Measurements from ENCODE around the gene MS4A1. TPM values are rescaled to one million over a fixed set of nuclear protein-coding genes. Genes with fewer than 3 reads are reported as not detected.
A peak's percentile ranks its signal among the peaks of the same experiment; 100 is the strongest.
"Not testable (repeated sequence)": the region's sequence is repeated elsewhere in the genome, so short reads cannot be mapped to it uniquely, and the experiment has no call there.

The MS4A1 gene
- polyA plus RNA-seq (ENCODE audit: insufficient read length in 3 of 3) = under 1 TPM; 0.31 to 0.54 (median 0.50) TPM
- long read RNA-seq, donor 1 = 0 reads
- long read RNA-seq, donor 2, partial matches to known transcripts = 0 of 1 reads
- long read RNA-seq, donor 2, other reads (novel, unspliced or antisense) = 0 of 1 reads
- long read RNA-seq, donor 3 = 0 reads
- long read RNA-seq, donor 4 = 0 reads
- long read RNA-seq, donor 5 = 0 reads
- long read RNA-seq, donor 6 = 0 reads
- long read RNA-seq, donor 7 = 0 reads
- long read RNA-seq, donor 8 = 0 reads
- long read RNA-seq, donor 9 = 0 reads
- long read RNA-seq, donor 10 = 0 reads
- long read RNA-seq, donor 11 = 0 reads
- long read RNA-seq, donor 12 = 0 reads
- long read RNA-seq, donor 13 = 0 reads
- long read RNA-seq, donor 14, partial matches to known transcripts = 0 of 1 reads
- long read RNA-seq, donor 14, other reads (novel, unspliced or antisense) = 0 of 1 reads
- long read RNA-seq, donor 15, partial matches to known transcripts = 0 of 1 reads
- long read RNA-seq, donor 15, other reads (novel, unspliced or antisense) = 0 of 1 reads
- long read RNA-seq, donor 16 = 0 reads

DNA sequence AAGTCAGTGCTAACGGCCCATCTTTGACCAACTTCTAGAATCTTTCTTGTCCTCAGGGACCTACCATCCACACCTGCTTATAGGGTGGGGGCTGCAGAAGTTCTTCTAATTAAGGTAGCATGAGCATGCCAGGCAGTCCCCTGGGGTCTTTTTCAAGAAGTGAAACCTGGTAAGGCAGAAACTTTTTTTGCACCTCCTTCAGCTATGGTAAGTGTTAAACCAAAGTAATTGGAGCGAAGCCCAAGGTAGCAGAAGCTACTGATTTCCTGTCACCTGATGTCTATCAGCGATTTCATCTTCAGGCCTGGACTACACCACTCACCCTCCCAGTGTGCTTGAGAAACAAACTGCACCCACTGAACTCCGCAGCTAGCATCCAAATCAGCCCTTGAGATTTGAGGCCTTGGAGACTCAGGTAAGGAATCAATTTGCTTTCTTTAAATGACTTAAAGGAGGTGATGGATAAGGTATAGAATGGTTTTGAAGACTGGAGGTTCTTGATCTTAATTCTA is at the start of gene MS4A1:
Gene MS4A1 (plus strand): TSS at position 317 of the 512 bp plus-strand sequence. CDS start 6,528 bp downstream, outside the sequence.
- no peak for DNase-seq (ENCODE audit: extremely low read depth in 1 of 11, low read depth in 9 of 11, low spot score in 4 of 11)

DNA sequence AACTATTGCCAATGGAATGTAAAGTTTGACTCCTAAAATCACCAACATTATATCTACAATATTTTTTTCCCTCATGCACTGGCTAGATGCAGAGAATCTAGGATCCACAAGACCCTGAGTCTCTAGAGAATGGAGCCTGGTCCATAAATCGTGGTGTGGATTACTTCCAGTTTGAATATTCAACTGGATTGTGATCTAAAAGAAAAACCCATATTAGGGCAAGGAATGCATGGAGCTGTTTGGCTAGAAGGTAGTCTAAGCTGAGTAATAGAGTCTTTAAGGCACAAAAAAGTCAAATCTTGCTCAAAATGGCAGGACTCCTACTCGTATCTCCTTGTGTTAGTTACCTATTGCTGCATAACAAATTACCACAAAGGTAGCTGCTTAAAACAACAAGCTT is 35.6 kb upstream of the MS4A1 start:
- no peak for DNase-seq (ENCODE audit: extremely low read depth in 1 of 11, low read depth in 9 of 11, low spot score in 4 of 11)

DNA sequence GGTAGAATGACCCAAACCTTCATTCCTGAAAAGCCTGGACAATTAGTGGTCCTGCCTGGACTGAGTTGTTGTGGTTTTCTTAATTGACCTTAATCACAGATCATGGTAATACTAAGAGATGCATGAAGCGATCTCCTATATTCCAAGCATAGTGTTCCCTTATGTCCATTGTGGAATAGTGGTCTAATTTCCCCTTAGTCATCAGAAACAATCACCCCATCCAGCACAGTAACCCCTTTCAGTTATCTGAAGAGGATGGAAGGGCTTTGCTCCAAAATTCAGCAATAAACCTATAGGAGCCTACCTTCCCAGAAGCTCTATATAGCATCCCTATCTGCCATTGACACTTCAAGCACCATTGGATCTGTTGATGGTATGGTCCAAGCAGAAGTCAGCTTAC is 33.0 kb upstream of the MS4A1 start:
- DNase-seq (ENCODE audit: extremely low read depth in 1 of 11, low read depth in 9 of 11, low spot score in 4 of 11) = no peak

DNA sequence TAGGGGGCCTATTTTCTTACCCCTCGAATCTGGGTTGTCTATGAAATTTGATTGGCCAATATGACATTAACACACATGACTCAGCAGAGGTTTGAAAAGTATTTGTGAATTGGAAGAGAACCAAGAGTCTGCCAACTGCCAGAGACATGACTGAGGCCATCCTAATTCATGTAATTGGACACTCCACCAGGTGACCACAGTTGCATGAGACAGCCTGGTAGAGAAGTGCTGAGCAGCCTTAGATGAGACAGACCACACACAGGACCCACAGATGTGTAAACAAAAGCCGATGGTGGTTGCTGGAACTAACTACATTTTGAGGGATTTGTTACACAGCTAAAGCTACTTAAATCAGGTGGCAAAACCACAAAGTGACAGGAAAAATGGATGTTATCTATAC is 27.1 kb upstream of the MS4A1 start:
- DNase-seq (ENCODE audit: extremely low read depth in 1 of 11, low read depth in 9 of 11, low spot score in 4 of 11) = no peak

DNA sequence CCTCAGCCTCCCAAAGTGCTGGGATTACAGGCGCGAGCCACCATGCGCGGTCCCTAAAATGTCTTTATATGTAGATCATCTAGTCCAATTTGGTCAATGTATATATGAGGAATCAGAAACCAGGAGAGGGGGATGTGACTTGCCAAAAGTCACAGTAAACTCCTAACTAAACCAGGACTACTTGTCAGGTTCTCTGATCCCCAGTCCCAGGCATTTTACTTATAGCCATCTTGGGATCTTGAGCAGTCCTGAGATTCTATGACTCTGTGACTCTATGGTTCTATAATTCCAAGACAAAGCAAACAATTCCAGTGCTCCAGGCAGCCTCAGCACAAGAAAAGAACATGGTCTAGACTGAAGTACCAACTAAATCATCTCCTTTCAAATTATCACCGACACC is 26.4 kb upstream of the MS4A1 start, which contains the start of gene MS4A5:
Gene MS4A5 (plus strand): TSS at position 301 of the 400 bp plus-strand sequence. CDS start 103 bp downstream, outside the sequence.
- no peak for DNase-seq (ENCODE audit: extremely low read depth in 1 of 11, low read depth in 9 of 11, low spot score in 4 of 11)

DNA sequence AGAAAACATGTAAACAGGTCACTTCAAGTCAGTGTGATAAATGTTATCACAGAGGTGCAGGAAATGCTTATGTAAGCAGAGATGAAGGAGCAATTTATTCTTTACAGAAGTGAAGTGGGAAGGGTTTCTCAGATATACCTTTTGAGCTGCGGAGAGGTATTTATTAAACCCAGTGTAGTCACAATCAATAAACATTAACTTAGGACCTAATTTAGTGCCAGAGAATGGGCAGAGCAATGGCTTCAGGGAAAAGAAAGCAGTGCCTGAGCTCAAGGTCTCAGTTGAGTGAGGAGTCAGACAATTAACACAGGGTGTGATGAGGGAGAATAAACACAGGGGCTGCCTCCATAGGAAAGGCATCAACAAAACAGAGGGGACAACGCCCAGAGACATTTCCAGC is 24.4 kb upstream of the MS4A1 start:
- DNase-seq (ENCODE audit: extremely low read depth in 1 of 11, low read depth in 9 of 11, low spot score in 4 of 11) = peak in 2 of 11 donors; percentile 7 to 20

DNA sequence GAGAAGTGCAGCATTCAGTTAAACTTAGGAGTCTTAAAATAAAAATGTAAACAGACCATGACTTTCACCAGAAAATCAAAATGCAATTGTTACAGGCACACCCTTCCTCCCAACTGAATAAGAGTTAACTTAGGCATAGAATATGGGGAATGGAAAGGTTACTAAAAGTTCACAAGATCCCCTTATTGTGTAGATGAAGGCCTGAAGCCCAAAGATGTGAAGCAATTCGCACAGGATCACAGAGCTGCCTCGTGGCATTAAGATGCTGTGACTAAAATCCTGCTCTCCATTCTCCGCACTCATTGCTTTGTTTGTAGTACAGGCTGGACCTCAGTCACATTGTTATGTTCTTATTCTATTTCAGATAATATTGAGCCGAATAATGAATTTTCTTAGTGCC is 22.2 kb upstream of the MS4A1 start:
- no peak for DNase-seq (ENCODE audit: extremely low read depth in 1 of 11, low read depth in 9 of 11, low spot score in 4 of 11)

DNA sequence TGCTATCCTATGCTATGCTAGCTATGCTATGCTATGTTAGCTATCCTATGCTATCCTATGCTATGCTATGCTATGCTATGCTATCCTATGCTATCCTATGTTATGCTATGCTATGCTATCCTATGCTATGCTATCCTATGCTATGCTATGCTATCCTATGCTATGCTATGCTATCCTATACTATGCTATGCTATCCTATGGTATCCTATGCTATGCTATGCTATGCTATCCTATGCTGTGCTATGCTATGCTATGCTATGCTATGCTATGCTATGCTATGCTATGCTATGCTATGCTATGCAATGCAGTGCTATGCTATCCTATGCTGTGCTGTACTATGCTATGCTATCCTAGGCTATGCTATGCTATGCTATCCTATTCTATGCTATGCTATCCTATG is 8.6 kb upstream of the MS4A1 start:
- DNase-seq (ENCODE audit: extremely low read depth in 1 of 11, low read depth in 9 of 11, low spot score in 4 of 11) = no peak

DNA sequence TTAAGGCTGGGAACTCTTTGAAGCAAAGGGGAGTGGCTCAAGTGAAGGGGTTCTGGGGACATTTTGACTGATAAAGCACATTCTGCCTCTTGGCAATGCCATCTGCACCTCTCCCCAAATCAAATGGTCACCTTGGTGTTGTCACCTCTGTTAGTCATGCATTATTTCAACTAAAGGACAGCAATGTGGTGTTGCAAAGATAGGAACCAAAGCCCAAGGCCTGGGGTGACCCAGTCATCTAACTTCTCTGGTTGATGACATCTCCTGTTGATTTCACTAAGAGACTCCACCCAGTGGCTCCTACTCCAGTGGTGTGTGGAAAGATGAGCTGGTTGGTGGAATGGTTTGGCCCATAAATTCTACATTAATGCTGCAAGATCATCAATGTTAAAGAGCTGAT is 7.8 kb upstream of the MS4A1 start:
- no peak for DNase-seq (ENCODE audit: extremely low read depth in 1 of 11, low read depth in 9 of 11, low spot score in 4 of 11)

DNA sequence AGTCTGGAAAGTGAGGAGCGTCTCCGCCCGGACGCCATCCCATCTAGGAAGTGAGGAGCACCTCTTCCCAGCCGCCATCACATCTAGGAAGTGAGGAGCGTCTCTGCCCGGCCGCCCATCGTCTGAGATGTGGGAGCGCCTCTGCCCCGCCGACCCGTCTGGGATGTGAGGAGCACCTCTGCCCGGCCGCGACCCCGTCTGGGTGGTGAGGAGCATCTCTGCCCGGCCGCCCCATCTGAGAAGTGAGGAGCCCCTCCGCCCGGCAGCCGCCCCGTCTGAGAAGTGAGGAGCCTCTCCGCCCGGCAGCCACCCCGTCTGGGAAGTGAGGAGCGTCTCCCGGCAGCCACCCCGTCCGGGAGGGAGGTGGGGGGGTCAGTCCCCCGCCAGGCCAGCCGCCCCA is 4.5 kb upstream of the MS4A1 start:
- DNase-seq (ENCODE audit: extremely low read depth in 1 of 11, low read depth in 9 of 11, low spot score in 4 of 11) = not testable (repeated sequence)

DNA sequence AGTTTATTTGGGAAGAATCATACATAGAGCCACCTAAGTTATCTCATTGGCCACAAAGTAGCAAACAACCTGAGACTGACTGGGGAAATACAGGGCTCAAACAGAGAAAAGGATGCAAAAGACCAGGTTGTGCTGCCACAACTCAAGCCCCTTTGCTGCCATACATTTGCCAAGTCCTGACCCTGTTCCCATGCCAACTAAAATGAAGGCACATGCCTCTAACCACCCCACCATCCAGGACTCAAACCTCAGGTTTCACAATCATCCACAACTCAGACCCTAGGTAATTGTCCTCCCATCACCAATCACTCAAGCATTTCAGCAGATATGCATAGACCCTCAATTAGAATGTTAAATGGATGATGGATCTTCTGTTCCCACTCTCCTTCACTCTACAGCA is 1.4 kb upstream of the MS4A1 start:
- no peak for DNase-seq (ENCODE audit: extremely low read depth in 1 of 11, low read depth in 9 of 11, low spot score in 4 of 11)

DNA sequence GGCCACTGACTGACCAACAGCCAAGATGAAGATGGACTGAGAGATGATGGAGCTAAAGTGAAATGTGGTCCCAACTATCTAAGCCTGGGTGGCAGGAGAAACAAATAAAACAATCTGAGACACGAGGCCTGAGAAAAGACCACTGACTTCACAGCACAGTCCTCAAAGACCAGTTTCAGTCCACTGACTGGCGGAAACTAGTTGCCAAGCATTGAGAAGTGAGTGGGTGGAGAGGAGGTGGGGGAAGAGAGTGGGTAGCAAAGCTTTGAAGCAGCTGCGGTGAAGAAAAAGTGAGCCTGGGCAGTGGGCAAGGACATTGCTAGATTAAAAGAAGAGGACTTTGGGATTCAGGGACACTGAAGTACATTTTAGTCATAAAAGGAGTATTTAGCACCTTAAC is 1.9 kb downstream of the MS4A1 start:
- no peak for DNase-seq (ENCODE audit: extremely low read depth in 1 of 11, low read depth in 9 of 11, low spot score in 4 of 11)

DNA sequence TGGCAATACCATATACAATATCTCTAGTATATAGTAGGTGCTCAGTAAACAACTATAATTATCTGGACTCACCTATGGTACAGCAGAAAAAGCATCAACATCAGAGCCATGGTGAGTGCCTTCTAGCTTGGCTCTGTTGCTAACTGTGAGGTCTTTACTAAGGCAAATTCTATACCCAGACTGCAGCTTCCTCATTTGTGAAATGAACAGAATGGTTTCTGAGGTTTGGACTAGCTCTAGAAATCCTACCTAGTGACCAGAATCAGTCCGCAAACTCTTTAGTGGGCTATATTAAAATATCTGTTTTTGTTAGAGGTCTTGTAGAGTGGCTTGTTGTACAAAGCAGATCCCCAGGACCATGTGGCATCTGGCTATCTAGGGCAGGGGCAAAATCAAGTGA is 3.7 kb downstream of the MS4A1 start:
- DNase-seq (ENCODE audit: extremely low read depth in 1 of 11, low read depth in 9 of 11, low spot score in 4 of 11) = no peak

DNA sequence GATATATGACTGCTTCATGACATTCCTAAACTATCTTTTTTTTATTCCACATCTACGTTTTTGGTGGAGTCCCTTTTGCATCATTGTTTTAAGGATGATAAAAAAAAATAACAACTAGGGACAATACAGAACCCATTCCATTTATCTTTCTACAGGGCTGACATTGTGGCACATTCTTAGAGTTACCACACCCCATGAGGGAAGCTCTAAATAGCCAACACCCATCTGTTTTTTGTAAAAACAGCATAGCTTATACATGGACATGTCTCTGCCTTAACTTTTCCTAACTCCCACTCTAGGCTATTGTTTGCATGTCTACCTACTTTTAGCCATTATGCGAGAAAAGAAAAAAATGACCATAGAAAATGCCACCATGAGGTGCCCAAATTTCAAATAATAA is 13.2 kb downstream of the MS4A1 start:
- DNase-seq (ENCODE audit: extremely low read depth in 1 of 11, low read depth in 9 of 11, low spot score in 4 of 11) = no peak

DNA sequence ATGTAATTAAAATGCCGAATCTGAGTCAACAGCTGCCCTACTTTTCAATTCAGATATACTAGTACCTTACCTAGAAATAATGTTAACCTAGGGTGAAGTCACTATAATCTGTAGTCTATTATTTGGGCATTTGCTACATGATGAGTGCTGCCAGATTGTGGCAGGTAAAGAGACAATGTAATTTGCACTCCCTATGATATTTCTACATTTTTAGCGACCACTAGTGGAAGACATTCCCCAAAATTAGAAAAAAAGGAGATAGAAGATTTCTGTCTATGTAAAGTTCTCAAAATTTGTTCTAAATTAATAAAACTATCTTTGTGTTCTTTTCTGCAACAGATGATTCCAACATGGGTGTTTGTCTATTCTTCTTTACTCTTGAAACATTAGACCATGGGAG is 14.1 kb downstream of the MS4A1 start:
- no peak for DNase-seq (ENCODE audit: extremely low read depth in 1 of 11, low read depth in 9 of 11, low spot score in 4 of 11)

DNA sequence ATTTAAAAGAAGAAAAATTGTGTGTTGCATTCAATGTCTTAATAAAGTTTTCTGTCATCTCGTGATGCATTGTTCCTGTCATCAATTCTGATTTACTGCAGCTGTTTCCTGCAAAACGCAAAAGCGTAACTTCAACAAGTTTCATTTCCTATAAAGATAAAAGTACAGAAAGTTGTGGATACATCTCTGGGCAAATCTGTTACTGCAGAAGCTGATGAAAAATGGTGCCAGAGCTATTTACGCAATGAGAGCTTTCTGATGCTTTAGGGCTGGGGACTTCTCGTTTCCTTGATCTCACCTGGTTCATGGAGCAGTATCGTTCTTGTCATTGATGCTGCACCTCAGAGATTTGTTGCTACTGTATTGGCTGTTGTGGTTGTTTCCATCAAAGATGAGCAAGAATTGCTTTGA is 21.4 kb downstream of the MS4A1 start:
- DNase-seq (ENCODE audit: extremely low read depth in 1 of 11, low read depth in 9 of 11, low spot score in 4 of 11) = no peak

DNA sequence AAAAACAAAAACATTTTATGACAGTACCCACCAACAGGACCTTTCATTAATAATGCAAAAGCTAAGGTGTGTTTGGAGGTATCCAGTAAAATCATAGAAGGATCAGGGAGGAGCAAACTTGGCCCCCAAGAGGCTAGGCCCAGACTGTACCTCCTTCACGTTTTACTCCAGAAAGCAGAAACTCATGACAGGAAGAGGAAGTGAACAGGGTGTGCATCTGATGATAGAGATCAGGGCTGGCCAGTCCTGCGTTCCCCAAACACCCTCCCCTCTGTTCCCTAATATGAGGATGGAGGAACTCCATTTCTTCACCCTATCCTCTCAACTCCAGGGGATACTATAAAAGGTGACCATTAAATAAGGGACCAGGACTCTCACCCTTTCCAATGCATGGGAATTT is 26.7 kb downstream of the MS4A1 start:
- no peak for DNase-seq (ENCODE audit: extremely low read depth in 1 of 11, low read depth in 9 of 11, low spot score in 4 of 11)

DNA sequence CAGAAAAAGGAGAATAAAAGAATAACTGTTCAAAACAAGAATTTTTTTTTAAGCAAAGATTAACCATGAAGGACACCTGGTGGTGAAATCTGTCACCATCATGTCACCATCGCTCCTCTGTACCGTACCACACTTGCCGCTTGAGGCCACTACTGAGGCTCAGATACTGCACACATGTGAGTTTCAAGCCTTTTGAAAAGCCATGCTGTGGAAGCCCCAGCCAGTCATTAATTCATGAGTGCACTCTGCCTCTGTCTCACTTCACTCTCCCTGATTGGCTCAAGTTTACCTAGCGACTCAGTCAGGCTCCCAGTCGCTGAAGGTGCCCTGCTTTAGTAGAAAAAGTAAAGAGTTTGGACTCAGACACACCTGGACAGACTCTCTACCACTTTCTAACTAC is 30.3 kb downstream of the MS4A1 start:
- no peak for DNase-seq (ENCODE audit: extremely low read depth in 1 of 11, low read depth in 9 of 11, low spot score in 4 of 11)

DNA sequence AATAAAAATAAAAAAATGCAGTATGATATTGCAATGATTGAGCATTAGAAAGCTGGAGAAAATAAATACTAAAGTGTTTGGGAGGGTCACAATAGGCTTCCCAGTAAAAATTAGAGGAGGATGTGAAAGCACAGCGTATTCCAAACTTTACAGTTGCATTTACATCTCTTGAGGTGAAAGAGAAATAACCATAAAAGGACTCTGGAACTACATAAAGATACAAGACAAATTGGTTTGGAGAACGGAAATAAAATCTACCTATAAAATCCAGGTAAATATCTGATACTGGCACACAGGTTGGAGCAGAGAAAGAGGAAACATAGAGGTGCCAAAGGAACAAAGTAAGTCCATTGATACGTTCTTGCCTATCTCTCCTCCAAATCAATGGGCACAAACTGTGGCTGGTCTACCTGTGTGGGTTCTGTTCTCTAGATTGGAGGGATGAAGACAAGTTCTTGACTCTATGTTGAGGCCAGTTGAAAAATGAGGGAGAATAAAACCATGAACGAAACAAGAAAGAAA is 36.9 kb downstream of the MS4A1 start, which contains the start of gene MS4A12:
Gene MS4A12 (plus strand): TSS at position 291 of the 522 bp plus-strand sequence. CDS start 4,541 bp downstream, outside the sequence.
- no peak for DNase-seq (ENCODE audit: extremely low read depth in 1 of 11, low read depth in 9 of 11, low spot score in 4 of 11)

DNA sequence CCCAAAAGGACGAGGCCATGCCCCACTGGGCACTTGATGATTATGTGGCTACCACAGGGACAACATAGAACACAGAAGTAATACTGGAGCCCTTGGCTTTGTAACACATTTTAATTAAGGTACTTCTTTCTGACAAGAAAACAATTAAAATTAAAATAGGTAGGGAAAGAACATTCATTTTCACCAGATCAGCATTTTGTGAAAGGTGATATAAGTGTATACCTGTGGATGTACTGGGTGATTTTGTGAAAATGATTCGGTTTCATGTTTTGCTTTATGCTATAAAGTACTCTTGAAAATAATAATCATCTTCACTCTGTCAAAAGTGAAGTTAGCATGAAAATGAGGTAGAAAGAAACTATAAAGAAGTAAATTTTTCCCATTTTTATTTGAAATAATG is 37.8 kb downstream of the MS4A1 start:
- DNase-seq (ENCODE audit: extremely low read depth in 1 of 11, low read depth in 9 of 11, low spot score in 4 of 11) = no peak
